GM13977 (cell line): ENCODE data around the gene PRDM11.

Experiments
- DNase-seq: peaks from one replicate; pipeline ENCODE4 v3.0.0; 2012; ENCODE audit warnings: low spot score
- CTCF ChIP-seq: IDR thresholded peaks from 2 replicates; pipeline ENCODE4 v1.5.1; 2012; ENCODE audit warnings: mild to moderate bottlenecking, control low read depth; ENCODE audit not compliant: insufficient read depth; ENCODE audit errors: extremely low read depth, missing control alignments
- in situ Hi-C: fragments of 300-500 bp; cut with MboI; formaldehyde crosslinking; loops from one replicate; pipeline ENCODE4 v1.12.0; 2022; ENCODE audit warnings: low sequenced_read_pairs, low pct_unique_long_range_greater_than_20kb, mixed read lengths, inconsistent platforms; ENCODE audit not compliant: unreplicated experiment

Gene PRDM11

GRCh38 chr11:45212566-45213315 is 66.3 kb downstream of the PRDM11 start:
- TF ChIP-seq CTCF: no peak
- in situ Hi-C loops: no loop called here
- DNase-seq: no peak

GRCh38 chr11:45213316-45213665 is 66.9 kb downstream of the PRDM11 start:
- in situ Hi-C loops: no loop called here
- DNase-seq: no peak
- no peak for TF ChIP-seq CTCF

DNA sequence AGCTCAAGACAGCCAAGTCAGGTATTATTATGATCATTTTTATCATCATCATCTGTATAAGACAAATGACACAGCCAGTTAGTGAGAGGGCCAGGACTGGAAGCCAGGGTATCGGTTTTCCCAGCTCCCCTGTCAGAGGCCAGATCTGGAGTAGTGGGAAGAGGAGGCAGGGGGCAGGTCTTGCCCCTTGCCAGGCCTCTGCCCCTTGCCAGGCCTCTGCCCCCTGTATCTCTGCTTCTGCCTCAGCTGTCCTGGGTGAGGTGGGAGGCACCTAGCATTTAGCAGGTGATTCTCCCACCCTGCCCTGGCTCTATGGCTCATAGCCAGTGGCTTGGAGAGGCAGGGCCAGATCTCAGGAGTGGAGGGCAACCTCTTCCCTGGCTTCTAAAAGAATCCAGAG is 67.3 kb downstream of the PRDM11 start:
- no peak for TF ChIP-seq CTCF
- no peak for DNase-seq
- in situ Hi-C loops: no loop called here

GRCh38 chr11:45215098-45215865 is 68.8 kb downstream of the PRDM11 start:
- TF ChIP-seq CTCF: no peak
- DNase-seq: no peak
- in situ Hi-C loops: no loop called here

GRCh38 chr11:45216031-45216430 is 69.6 kb downstream of the PRDM11 start:
- TF ChIP-seq CTCF: no peak
- in situ Hi-C loops: no loop called here
- no peak for DNase-seq

- DNase-seq: no peak
- in situ Hi-C loops: no loop called here
- TF ChIP-seq CTCF: no peak
Measured at GRCh38 chr11:45216901-45217300, 70.5 kb downstream of the PRDM11 start.
